MM.1S (cell line): ENCODE results near the gene CLRN2.

Experiments used
- CTCF ChIP-seq: fragments of 300-600 bp; sonication (generic); IDR thresholded peaks from 2 replicates; pipeline ENCODE4 v1.5.1; 2016; ENCODE audit warnings: antibody characterized with exemption, low read length, mixed read lengths
- EZH2 ChIP-seq: fragments of 300-600 bp; sonication (generic); optimal IDR thresholded peaks from 2 replicates; pipeline ENCODE3; 2017; ENCODE audit warnings: low read depth, mild to moderate bottlenecking, antibody characterized with exemption, low read length, mixed read lengths
- EZH2phosphoT487 ChIP-seq: fragments of 300-600 bp; sonication (generic); IDR thresholded peaks from 2 replicates; pipeline ENCODE4 v1.6.1; 2018; ENCODE audit warnings: antibody characterized with exemption, low read length

- no peak for TF ChIP-seq CTCF
- no peak for TF ChIP-seq EZH2
- no peak for TF ChIP-seq EZH2phosphoT487
Observed at GRCh38 chr4:17491196-17491595, 23.8 kb upstream of the CLRN2 start.
